Trophoblast cell (in vitro differentiated cells and primary cell): Measurements from ENCODE around the gene RAB6B.

ENCODE experiments used
- DNase-seq, 2 donors: peaks; one replicate each; pipeline ENCODE4 v3.0.0-alpha.2; 2016
- H2AFZ ChIP-seq: 2 replicates; pipeline ENCODE4 v1.6.1; 2013; ENCODE audit warnings: low read length, moderate library complexity, mild to moderate bottlenecking; ENCODE audit not compliant: insufficient read depth, poor library complexity
- H2AK5ac ChIP-seq: 2 replicates; pipeline ENCODE4 v1.6.1; 2013; ENCODE audit warnings: mild to moderate bottlenecking, low read length
- H2BK120ac ChIP-seq: 2 replicates; pipeline ENCODE4 v1.6.1; 2013; ENCODE audit warnings: low read length, mild to moderate bottlenecking, moderate library complexity; ENCODE audit not compliant: insufficient read depth, poor library complexity
- H2BK12ac ChIP-seq: 2 replicates; pipeline ENCODE4 v1.6.1; 2013; ENCODE audit warnings: mild to moderate bottlenecking, low read length, moderate library complexity
- H2BK5ac ChIP-seq: 2 replicates; pipeline ENCODE4 v1.6.1; 2013; ENCODE audit warnings: low read length, low read depth, moderate library complexity, mild to moderate bottlenecking; ENCODE audit not compliant: poor library complexity
- H3K14ac ChIP-seq: 2 replicates; pipeline ENCODE4 v1.6.1; 2013; ENCODE audit warnings: mild to moderate bottlenecking, low read length
- H3K18ac ChIP-seq: 2 replicates; pipeline ENCODE4 v1.6.1; 2013; ENCODE audit warnings: mild to moderate bottlenecking, low read length
- H3K23ac ChIP-seq: 2 replicates; pipeline ENCODE4 v1.6.1; 2013; ENCODE audit warnings: low read length
- H3K27ac ChIP-seq: 2 replicates; pipeline ENCODE4 v1.5.1; 2013; ENCODE audit warnings: low read depth, mild to moderate bottlenecking, inconsistent platforms, low read length, moderate library complexity
- H3K27me3 ChIP-seq: 2 replicates; pipeline ENCODE4 v1.6.1; 2013; ENCODE audit warnings: inconsistent platforms, mild to moderate bottlenecking, low read length, moderate library complexity; ENCODE audit not compliant: insufficient read depth
- H3K36me3 ChIP-seq, 2 experiments: 1 replicate in 1 of 2; 2 replicates in 1 of 2; pipeline ENCODE4 v1.6.1; 2013; ENCODE audit warnings: low read length in 2 of 2, mild to moderate bottlenecking in 2 of 2, moderate library complexity in 1 of 2; ENCODE audit not compliant: insufficient read depth in 2 of 2, control insufficient read depth in 1 of 2
- H3K4ac ChIP-seq: 2 replicates; pipeline ENCODE4 v1.6.1; 2013; ENCODE audit warnings: low read depth, mild to moderate bottlenecking, low read length, moderate library complexity
- H3K4me1 ChIP-seq, 2 experiments: 1 replicate in 1 of 2; 2 replicates in 1 of 2; pipeline ENCODE4 v1.6.1; 2013; ENCODE audit warnings: low read length in 2 of 2, mild to moderate bottlenecking in 2 of 2, moderate library complexity in 1 of 2; ENCODE audit not compliant: insufficient read depth in 2 of 2, control insufficient read depth in 1 of 2
- H3K4me2 ChIP-seq: 2 replicates; pipeline ENCODE4 v1.6.1; 2013; ENCODE audit warnings: inconsistent platforms, mild to moderate bottlenecking, low read length, moderate library complexity
- H3K4me3 ChIP-seq: 2 replicates; pipeline ENCODE4 v1.5.1; 2013; ENCODE audit warnings: mild to moderate bottlenecking, low read depth, low read length, inconsistent platforms
- H3K79me1 ChIP-seq: one replicate; pipeline ENCODE4 v1.6.1; 2013; ENCODE audit warnings: low read length
- H3K79me2 ChIP-seq: 2 replicates; pipeline ENCODE4 v1.6.1; 2013; ENCODE audit warnings: low read length, mild to moderate bottlenecking; ENCODE audit not compliant: control insufficient read depth, insufficient read depth, poor library complexity
- H3K9ac ChIP-seq: 2 replicates; pipeline ENCODE4 v1.6.1; 2013; ENCODE audit warnings: mild to moderate bottlenecking, low read length
- H3K9me3 ChIP-seq: 2 replicates; pipeline ENCODE4 v1.6.1; 2013; ENCODE audit warnings: low read depth, mild to moderate bottlenecking, control low read depth, inconsistent platforms, low read length; ENCODE audit not compliant: insufficient read depth
- H4K12ac ChIP-seq: 2 replicates; pipeline ENCODE4 v1.6.1; 2013; ENCODE audit warnings: low read depth, mild to moderate bottlenecking, low read length, moderate library complexity
- H4K8ac ChIP-seq: 2 replicates; pipeline ENCODE4 v1.6.1; 2013; ENCODE audit warnings: low read depth, mild to moderate bottlenecking, low read length, moderate library complexity
- H4K91ac ChIP-seq: one replicate; pipeline ENCODE4 v1.6.1; 2013; ENCODE audit warnings: low read depth, mild to moderate bottlenecking, low read length, moderate library complexity
- WGBS: extraction: QIAGEN DNeasy Blood & Tissue Kit; methylation state at CpG from one replicate; pipeline ENCODE4 v1.1.7; 2013; ENCODE audit warnings: missing lambda C conversion rate; ENCODE audit not compliant: insufficient read length, insufficient coverage; ENCODE audit errors: extremely low coverage; 5-methylcytosine and 5-hydroxymethylcytosine counted together

The RAB6B gene

DNA sequence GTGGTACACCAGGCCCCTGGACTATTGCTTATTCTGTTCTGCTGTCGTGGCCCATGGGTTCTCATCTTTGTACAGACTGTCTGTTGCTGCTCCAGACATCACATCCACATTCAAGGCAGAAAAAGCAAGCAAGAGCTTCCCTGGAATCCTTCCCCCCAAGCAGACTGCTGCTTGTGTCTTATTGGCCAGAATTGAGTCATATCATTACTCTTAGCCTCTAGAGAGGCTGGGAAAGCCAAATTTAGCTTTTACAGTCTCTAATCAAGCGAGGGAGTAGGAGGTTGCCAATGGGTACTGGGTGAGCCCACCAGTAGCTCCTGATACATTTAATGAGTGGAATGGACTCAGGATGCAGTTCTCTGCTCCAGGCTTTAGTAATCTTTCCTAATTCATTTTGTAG lies 39.4 kb downstream of the RAB6B start:
- Histone ChIP-seq H3K4me2 (no peak overlapping the region), H2BK5ac (no peak overlapping the region), H3K4me1 (peaks cover 0 to 2% of the 10 kb centered on the region in 2 experiments), H2AK5ac (no peak overlapping the region), H2BK12ac (no peak overlapping the region), H2AFZ (no peak overlapping the region), H3K36me3 (no peaks in the 10 kb centered on the region), H3K18ac (no peak overlapping the region), H2BK120ac (no peak overlapping the region), H3K14ac (no peak overlapping the region), H3K9ac (no peak overlapping the region), H4K91ac (no peak overlapping the region), H3K23ac (no peak overlapping the region), H3K79me1 (no peaks in the 10 kb centered on the region), H3K27me3 (no peaks in the 10 kb centered on the region), H4K8ac (no peak overlapping the region), H3K79me2 (no peaks in the 10 kb centered on the region), H3K9me3 (no peaks in the 10 kb centered on the region), H3K27ac (no peak overlapping the region), H3K4me3 (no peak overlapping the region), H3K4ac (no peak overlapping the region), H4K12ac (no peak overlapping the region)
- no peak for DNase-seq
- WGBS: no CpG with 5 or more reads among the region's 2 CpGs

DNA sequence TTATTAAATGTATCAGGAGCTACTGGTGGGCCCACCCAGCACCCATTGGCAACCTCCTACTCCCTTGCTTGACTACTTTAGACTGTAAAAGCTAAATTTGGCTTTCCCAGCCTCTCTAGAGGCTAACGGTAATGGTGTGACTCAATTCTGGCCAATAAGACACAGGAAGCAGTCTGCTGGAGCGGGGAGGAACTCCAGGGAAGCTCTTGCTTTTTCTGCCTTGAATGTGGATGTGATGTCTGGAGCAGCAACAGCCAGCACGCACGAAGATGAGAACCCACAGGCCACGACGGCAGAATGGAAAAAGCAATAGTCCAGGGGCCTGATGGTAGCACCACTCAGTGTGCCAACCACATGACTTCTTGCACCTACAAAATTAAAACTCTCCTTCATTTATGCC lies 39.9 kb downstream of the RAB6B start:
- no peaks in the 10 kb centered on the region for H3K79me1 ChIP-seq
- H3K9me3 ChIP-seq: no peaks in the 10 kb centered on the region
- no peak overlapping the region for H3K27ac ChIP-seq
- H2BK12ac ChIP-seq: no peak overlapping the region
- no peak overlapping the region for H3K4ac ChIP-seq
- no peak overlapping the region for H4K91ac ChIP-seq
- no peak overlapping the region for H3K9ac ChIP-seq
- no peak overlapping the region for H2AK5ac ChIP-seq
- no peaks in the 10 kb centered on the region for H3K27me3 ChIP-seq
- no peak overlapping the region for H3K14ac ChIP-seq
- H2AFZ ChIP-seq: no peak overlapping the region
- H3K23ac ChIP-seq: no peak overlapping the region
- no peak overlapping the region for H3K18ac ChIP-seq
- no peak overlapping the region for H2BK5ac ChIP-seq
- no peak overlapping the region for H3K4me2 ChIP-seq
- H3K79me2 ChIP-seq: no peaks in the 10 kb centered on the region
- H3K36me3 ChIP-seq: no peaks in the 10 kb centered on the region
- whole genome bisulfite sequencing: no CpG with 5 or more reads among the region's 6 CpGs
- DNase-seq: no peak
- no peak overlapping the region for H4K12ac ChIP-seq
- H2BK120ac ChIP-seq: no peak overlapping the region
- H4K8ac ChIP-seq: no peak overlapping the region
- H3K4me3 ChIP-seq: no peak overlapping the region
- peaks cover 0 to 2% of the 10 kb centered on the region in 2 experiments for H3K4me1 ChIP-seq

DNA sequence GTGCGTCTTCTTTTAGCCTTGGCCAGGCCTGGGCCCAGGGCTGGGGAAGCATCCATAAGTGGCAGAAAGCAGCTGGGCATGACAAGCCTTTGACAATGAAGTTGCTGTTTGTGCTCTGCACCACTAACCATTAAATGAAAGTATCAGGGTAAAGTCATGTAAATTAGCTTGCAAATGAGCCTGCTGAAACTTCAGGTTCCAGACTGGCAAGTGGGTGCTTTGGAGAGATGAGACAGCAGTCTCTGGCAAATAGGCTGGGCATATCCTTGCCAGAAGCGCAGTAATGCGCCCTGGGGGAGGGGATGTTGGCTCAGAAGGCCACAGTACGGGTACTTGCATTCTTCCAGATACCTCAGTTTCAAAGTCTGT lies 40.7 kb downstream of the RAB6B start:
- Histone ChIP-seq H4K12ac (no peak overlapping the region), H3K27ac (no peak overlapping the region), H3K23ac (no peak overlapping the region), H3K79me1 (no peaks in the 10 kb centered on the region), H3K9me3 (no peaks in the 10 kb centered on the region), H3K27me3 (no peaks in the 10 kb centered on the region), H3K14ac (no peak overlapping the region), H3K4me1 (peaks cover 0 to 2% of the 10 kb centered on the region in 2 experiments), H2AK5ac (no peak overlapping the region), H3K9ac (no peak overlapping the region), H3K4ac (no peak overlapping the region), H3K4me2 (no peak overlapping the region), H4K91ac (no peak overlapping the region), H3K4me3 (no peak overlapping the region), H2BK12ac (no peak overlapping the region), H2BK120ac (no peak overlapping the region), H4K8ac (no peak overlapping the region), H3K36me3 (no peaks in the 10 kb centered on the region), H2AFZ (no peak overlapping the region), H3K18ac (no peak overlapping the region), H3K79me2 (no peaks in the 10 kb centered on the region), H2BK5ac (no peak overlapping the region)
- no peak for DNase-seq
- no CpG with 5 or more reads among the region's 4 CpGs for WGBS

DNA sequence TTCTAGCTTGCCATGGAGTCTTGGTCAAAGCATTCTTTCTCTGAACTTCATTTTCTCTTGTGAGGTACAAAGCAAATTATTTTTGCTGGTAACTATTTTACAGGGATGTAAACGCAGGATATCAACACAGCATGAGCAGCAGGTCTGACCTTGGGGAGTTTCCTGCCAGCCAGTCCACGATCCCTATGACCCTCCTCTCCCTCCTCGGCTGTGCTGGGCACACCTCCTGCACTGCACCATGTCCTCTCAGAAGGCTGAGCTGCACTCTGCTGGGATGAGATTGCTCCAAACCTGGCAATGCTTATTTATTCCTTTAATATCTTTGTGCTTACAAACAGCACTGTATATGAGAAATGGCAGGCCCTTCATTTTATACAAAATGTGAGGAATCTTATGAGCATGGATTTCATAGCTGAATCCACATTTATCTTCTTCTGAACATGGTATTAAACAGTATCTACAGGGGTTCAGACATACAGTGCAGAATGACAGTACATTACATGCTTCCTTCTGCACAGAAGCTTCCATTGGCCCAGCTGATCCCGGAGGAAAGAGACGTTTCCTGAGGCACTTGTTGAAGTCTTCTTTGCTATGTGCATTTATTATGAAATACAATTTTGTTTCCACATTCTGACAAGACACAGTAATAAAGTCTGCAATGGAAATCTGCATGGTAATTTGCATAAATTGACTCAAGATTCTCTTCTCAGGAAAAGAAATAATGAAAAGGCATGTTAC lies 41.2 kb downstream of the RAB6B start:
- Histone ChIP-seq H3K27me3 (no peaks in the 10 kb centered on the region), H3K9ac (no peak overlapping the region), H3K4me3 (no peak overlapping the region), H3K36me3 (no peaks in the 10 kb centered on the region), H2BK5ac (no peak overlapping the region), H2AK5ac (no peak overlapping the region), H3K14ac (no peak overlapping the region), H3K27ac (no peak overlapping the region), H4K12ac (no peak overlapping the region), H3K23ac (no peak overlapping the region), H4K91ac (no peak overlapping the region), H2BK120ac (no peak overlapping the region), H2BK12ac (no peak overlapping the region), H3K79me2 (no peaks in the 10 kb centered on the region), H3K9me3 (no peaks in the 10 kb centered on the region), H3K79me1 (no peaks in the 10 kb centered on the region), H4K8ac (no peak overlapping the region), H3K4ac (no peak overlapping the region), H3K18ac (no peak overlapping the region), H3K4me1 (peaks cover 0 to 2% of the 10 kb centered on the region in 2 experiments), H3K4me2 (no peak overlapping the region), H2AFZ (no peak overlapping the region)
- DNase-seq: no peak
- no CpG with 5 or more reads among the region's 5 CpGs for WGBS
